ENCODE results near the gene FBXO39.

GRCh38 chr17:6749519-6749918, 26.5 kb upstream of the FBXO39 start:
- no peak for TF ChIP-seq POLR2A (IDR thresholded peaks at IDR 0.05; ENCODE audit: low read depth, low read length)
- no peak for TF ChIP-seq POLR2AphosphoS5 (IDR thresholded peaks at IDR 0.05; ENCODE audit: low read depth, low read length)
- no peak for TF ChIP-seq PAX5 (IDR thresholded peaks at IDR 0.05; ENCODE audit: insufficient read depth, low read length, severe bottlenecking)
- no peak for TF ChIP-seq SPI1 (IDR thresholded peaks at IDR 0.05; ENCODE audit: low read depth, low read length)
- no peak for TF ChIP-seq TAF1 (IDR thresholded peaks at IDR 0.05; ENCODE audit: low read depth, low read length)
